A673 (cell line): ENCODE measurements around the gene AGA. TPM values are rescaled to one million over a fixed set of nuclear protein-coding genes. Genes with fewer than 3 reads are reported as not detected.

Experiments used
- BruUV-seq: library from RNA; stranded (reverse); fragments of 400-500 nt; replicated peaks from 2 replicates; lab custom pipeline; 2021; lab: Mats Ljungman, UMichigan
- CTCF ChIA-PET: fragments of 300-600 bp; sonication (Branson Sonifier 250); formaldehyde crosslinking; loops from one replicate; lab custom pipeline; 2022; ENCODE audit warnings: antibody characterized with exemption; lab: Charles Lee
- POLR2A ChIA-PET: fragments of 300-600 bp; sonication (Branson Sonifier 250); formaldehyde crosslinking; loops from one replicate; lab custom pipeline; 2022; ENCODE audit warnings: antibody characterized with exemption; ENCODE audit not compliant: low non-redundant PET; lab: Charles Lee
- DNase-seq: peaks from one replicate; pipeline ENCODE4 v3.0.0-alpha.2; 2015; ENCODE audit warnings: low spot score
- H3K27ac ChIP-seq: fragments of 200-600 bp; sonication (generic); 2 replicates; pipeline ENCODE4 v1.5.1; 2016; ENCODE audit warnings: mixed run types, low read depth, mild to moderate bottlenecking, mixed read lengths, antibody characterized with exemption, low read length; ENCODE audit not compliant: poor library complexity, severe bottlenecking
- H3K27me3 ChIP-seq: fragments of 200-600 bp; sonication (generic); replicated peaks from 2 replicates; pipeline ENCODE4 v1.6.1; 2017; ENCODE audit warnings: mixed run types, low read depth, mild to moderate bottlenecking, mixed read lengths, antibody characterized with exemption, low read length; ENCODE audit not compliant: insufficient read depth, poor library complexity
- H3K36me3 ChIP-seq: fragments of 200-600 bp; sonication (generic); 2 replicates; pipeline ENCODE4 v1.6.1; 2016; ENCODE audit warnings: mixed run types, mild to moderate bottlenecking, mixed read lengths, antibody characterized with exemption, low read length; ENCODE audit not compliant: insufficient read depth, poor library complexity, severe bottlenecking
- H3K4me1 ChIP-seq: fragments of 200-600 bp; sonication (generic); 2 replicates; pipeline ENCODE4 v1.6.1; 2017; ENCODE audit warnings: mixed run types, mild to moderate bottlenecking, mixed read lengths, antibody characterized with exemption, low read length; ENCODE audit not compliant: insufficient read depth, poor library complexity, severe bottlenecking
- H3K4me3 ChIP-seq: fragments of 200-600 bp; sonication (generic); 2 replicates; pipeline ENCODE4 v1.5.1; 2016; ENCODE audit warnings: low read depth, mixed run types, mild to moderate bottlenecking, mixed read lengths, low read length; ENCODE audit not compliant: poor library complexity, severe bottlenecking
- H3K9me3 ChIP-seq: fragments of 200-600 bp; sonication (generic); 2 replicates; pipeline ENCODE4 v1.6.1; 2016; ENCODE audit warnings: mixed run types, low read depth, mild to moderate bottlenecking, mixed read lengths, antibody characterized with exemption, low read length; ENCODE audit not compliant: poor library complexity, severe bottlenecking
- CTCF ChIP-seq: fragments of 300-800, 200-600 bp; sonication (generic); conservative IDR thresholded peaks from 2 replicates; pipeline ENCODE4 v1.5.1; 2017; ENCODE audit warnings: low read depth, mild to moderate bottlenecking, antibody characterized with exemption, low read length, moderate library complexity, mixed read lengths
- EZH2 ChIP-seq: fragments of 200-600 bp; sonication (generic); IDR thresholded peaks from 2 replicates; pipeline ENCODE4 v1.6.1; 2017; ENCODE audit warnings: borderline replicate concordance, low read depth, mild to moderate bottlenecking, mixed read lengths, antibody characterized with exemption, low read length; ENCODE audit not compliant: poor library complexity, severe bottlenecking
- intact Hi-C: fragments of 100-400 bp; cut with micrococcal nuclease; formaldehyde crosslinking; loops from one replicate; pipeline ENCODE4 v1.10.0; 2022; ENCODE audit not compliant: unreplicated experiment
- total RNA-seq: library from RNA; stranded (reverse); gene quantifications from 2 replicates; pipeline ENCODE4 v1.2.3, GENCODE V29; 2021

AGA gene
- total RNA-seq, 1 experiment from 2014 or later = 24.6 TPM

GRCh38 chr4:177401658-177402273, 40.5 kb downstream of the AGA start:
- no peaks in the 10 kb centered on the region for H3K36me3 ChIP-seq
- no TSS peak for BruUV-seq
- intact Hi-C loops = no loop called here
- no peaks in the 10 kb centered on the region for H3K27me3 ChIP-seq
- no peaks in the 10 kb centered on the region for H3K4me1 ChIP-seq
- no peaks in the 10 kb centered on the region for H3K9me3 ChIP-seq
- H3K27ac ChIP-seq = no peak overlapping the region
- TF ChIP-seq CTCF (no peak), EZH2 (no peak)
- no peak overlapping the region for H3K4me3 ChIP-seq
- CTCF ChIA-PET = no interaction called here
- no peak for DNase-seq
- POLR2A ChIA-PET = interaction anchor here (0.5 kb wide), 1 partner anchor 484 kb away, joined by 7 read pairs; no protein-coding TSS in a partner anchor

GRCh38 chr4:177400030-177400429, 42.2 kb downstream of the AGA start:
- intact Hi-C loops = no loop called here
- H3K9me3 ChIP-seq = no peaks in the 10 kb centered on the region
- H3K4me3 ChIP-seq = no peak overlapping the region
- H3K36me3 ChIP-seq = no peaks in the 10 kb centered on the region
- POLR2A ChIA-PET = no interaction called here
- no peak overlapping the region for H3K27ac ChIP-seq
- CTCF ChIA-PET = no interaction called here
- no peaks in the 10 kb centered on the region for H3K27me3 ChIP-seq
- TF ChIP-seq EZH2 (no peak), CTCF (no peak)
- no peak for DNase-seq
- BruUV-seq = no TSS peak
- H3K4me1 ChIP-seq = no peaks in the 10 kb centered on the region

GRCh38 chr4:177396352-177396751, 45.9 kb downstream of the AGA start:
- intact Hi-C loops = no loop called here

More at GRCh38 chr4:177396352-177396751, 45.9 kb downstream of the AGA start:
- H3K27ac ChIP-seq = no peak overlapping the region
- no peaks in the 10 kb centered on the region for H3K36me3 ChIP-seq
- no peak overlapping the region for H3K4me3 ChIP-seq
- no peaks in the 10 kb centered on the region for H3K9me3 ChIP-seq
- H3K4me1 ChIP-seq = no peaks in the 10 kb centered on the region
- BruUV-seq = no TSS peak
- POLR2A ChIA-PET = interaction anchor here (0.6 kb wide), 1 partner anchor 46 kb away, joined by 3 read pairs; no protein-coding TSS in a partner anchor
- DNase-seq = no peak
- CTCF ChIA-PET = no interaction called here
- no peaks in the 10 kb centered on the region for H3K27me3 ChIP-seq
- TF ChIP-seq CTCF (no peak), EZH2 (no peak)
